ENCODE measurements around the gene STXBP6.

STXBP6 gene

GRCh38 chr14:25052385-25052784, 2.4 kb upstream of the STXBP6 start:
- no peak for DNase-seq (ENCODE audit: low spot score)

DNA sequence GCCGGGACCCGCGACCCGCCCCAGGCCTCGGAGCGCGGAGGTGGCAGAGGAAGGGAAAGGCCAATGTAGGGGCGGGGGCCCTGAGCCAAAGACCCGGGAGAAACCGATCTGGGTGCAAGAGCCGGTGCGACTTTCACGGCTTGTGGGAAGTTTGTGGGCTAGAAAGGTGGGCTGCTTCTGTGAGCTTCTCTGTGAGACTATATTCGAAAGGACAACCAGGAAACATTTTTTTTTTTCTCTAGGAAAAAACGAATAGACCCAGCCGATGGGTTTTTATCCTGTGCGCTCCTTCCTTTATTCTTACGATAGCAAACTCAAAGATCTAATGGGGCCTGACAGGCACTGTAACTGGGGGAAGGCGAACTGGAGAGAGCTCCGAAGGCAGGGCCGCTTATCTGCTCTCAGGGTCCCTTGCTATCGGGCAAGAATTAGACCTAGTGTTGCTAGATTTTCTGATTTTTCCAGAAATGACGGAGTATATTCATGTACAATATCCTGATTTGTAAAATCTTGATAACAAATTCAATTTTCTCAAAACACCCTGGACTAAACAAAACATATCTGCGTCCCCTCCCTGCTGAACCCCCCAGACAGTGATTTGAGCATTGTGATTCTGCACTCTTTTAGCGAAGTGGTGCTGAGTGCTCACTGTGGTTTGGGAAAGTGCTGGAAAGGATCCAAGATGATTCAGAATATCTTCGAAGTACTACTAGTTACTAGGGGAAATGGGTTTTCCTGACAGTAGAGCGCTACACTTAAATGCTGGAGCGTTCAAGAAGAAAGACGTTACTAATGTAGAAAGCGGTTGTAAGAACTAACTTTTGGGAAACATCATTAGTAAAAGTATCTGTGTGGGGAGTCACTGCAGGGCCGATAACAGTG, 563 bp upstream of the STXBP6 start:
- DNase-seq (ENCODE audit: low spot score): peak; percentile 53

GRCh38 chr14:25049093-25049567, 817 bp downstream of the STXBP6 start:
- DNase-seq (ENCODE audit: low spot score): no peak

DNA sequence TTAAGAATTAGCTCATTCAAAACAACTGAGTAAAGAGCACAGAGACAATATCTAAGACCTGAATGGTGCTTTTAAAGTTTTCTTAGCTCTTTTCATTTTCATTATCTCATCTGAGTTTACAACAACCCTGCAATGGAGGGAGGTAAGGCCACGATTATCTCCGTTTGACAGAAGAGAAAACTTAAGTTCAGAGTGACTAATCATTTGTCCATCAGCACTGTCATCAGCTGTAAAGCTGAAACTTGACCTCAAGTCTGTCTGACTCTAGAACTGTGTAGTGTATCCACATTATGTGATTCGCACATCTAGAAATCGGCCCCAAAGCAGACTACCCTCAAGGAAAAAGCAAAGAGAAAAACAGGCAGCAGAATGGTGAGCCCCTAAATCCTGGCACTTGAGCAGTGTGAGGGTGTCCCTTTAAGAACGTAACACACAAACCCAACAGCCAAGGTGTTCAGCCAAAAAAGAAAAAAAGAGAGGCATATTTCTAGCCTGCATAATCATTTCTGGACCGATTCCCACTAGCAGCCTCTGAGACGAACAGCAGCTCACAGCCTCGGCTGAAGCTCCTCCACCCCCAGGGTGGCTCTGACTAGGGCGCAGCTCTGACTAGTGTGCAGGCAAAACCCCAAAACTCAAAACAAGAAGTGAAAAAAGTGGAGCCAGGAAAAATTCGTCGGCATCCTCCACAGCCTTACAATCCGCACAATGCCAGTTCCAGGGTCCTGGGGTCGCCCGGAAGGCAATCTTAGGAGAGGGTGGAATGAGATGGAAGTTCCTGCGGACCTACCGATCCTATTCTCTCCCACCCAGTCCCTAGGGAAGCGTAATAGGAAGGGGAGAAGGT, 1.6 kb downstream of the STXBP6 start:
- DNase-seq (ENCODE audit: low spot score): peak; percentile 80

GRCh38 chr14:25046301-25046943, 3.5 kb downstream of the STXBP6 start:
- no peak for DNase-seq (ENCODE audit: low spot score)

GRCh38 chr14:25044106-25044698, 5.7 kb downstream of the STXBP6 start:
- DNase-seq (ENCODE audit: low spot score): no peak

DNA sequence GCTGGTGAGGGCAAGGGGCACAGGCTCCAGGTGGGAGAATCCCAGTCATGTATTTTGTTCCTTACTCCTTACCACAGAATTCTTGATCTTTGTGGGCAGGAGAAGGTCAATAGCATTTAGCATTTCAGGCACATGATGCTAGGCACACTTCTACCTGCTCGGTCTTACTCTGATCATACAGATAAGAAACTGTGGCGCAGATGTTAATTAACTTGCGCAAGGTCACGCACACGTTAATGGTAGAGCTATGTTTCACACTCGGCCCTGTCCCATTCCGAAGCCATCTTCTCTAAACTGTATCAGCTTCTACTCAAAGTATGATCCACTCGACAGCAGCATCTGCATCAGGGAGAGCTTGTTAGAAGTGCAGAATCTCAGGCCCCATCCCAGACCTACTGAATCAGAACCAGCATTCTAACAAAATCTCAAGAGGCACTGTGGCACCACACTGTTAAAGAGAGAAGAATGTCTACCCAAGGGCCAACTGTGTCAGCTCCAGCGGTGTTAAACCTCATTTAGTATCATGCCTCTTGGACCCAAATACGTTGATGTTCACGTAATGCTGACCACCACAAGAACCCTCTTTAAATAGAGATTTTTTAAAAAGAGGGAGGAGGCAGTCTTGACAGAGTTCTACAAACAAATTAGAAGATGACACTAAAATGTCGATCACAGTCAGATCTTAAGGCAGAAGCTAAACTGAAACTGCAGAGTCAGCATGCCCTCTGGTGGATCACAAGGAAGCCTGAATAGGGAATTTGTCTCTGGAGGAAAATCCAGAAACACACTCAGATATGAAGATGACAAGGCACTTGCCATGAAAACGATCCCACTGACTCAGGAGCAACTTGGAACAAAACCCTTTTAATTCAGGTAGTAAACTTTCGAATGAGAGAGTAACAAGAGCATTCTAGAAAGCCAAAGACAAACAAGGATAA, 7.3 kb downstream of the STXBP6 start:
- peak; percentile 62 for DNase-seq (ENCODE audit: low spot score)

DNA sequence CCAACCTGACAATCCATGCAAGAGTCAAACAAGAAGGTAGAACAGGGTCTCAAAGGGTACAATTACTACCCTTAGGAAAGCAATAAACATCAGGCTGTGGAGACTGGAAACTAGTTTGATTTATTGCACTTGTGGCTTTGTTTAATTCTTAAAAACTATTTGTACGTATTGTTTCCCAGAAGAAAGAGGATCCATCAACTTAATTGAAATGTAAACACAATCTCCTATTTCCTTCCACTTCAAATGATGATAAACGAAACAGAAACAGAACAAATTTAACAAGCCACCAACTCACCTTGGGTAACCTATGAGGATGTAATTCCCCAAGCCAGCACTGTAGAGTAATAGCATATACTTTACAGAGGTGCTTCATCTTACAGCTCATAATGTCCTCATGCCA, 8.0 kb downstream of the STXBP6 start:
- no peak for DNase-seq (ENCODE audit: low spot score)

DNA sequence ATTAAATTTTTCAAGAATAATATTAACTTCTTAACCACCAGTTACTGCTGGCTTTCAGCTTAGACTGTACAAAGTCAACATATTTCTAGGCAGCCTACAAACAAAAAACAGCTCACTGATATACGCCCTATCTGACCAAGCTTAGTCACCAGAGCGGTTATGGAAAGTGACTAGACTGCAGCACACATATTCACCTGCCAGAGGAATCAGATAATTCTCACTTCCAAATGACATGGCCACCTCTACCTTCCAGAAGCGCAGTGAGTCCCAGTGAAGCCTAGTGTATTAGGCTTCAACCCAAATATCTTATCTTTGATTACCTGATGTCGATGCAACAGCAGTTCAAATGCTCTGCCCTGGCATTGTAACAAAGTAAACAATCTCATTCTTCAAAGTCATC, 8.5 kb downstream of the STXBP6 start:
- no peak for DNase-seq (ENCODE audit: low spot score)

GRCh38 chr14:25039933-25040332, 10.0 kb downstream of the STXBP6 start:
- no peak for DNase-seq (ENCODE audit: low spot score)

GRCh38 chr14:25038044-25038668, 11.8 kb downstream of the STXBP6 start:
- no peak for DNase-seq (ENCODE audit: low spot score)

GRCh38 chr14:25037032-25037431, 12.9 kb downstream of the STXBP6 start:
- no peak for DNase-seq (ENCODE audit: low spot score)

DNA sequence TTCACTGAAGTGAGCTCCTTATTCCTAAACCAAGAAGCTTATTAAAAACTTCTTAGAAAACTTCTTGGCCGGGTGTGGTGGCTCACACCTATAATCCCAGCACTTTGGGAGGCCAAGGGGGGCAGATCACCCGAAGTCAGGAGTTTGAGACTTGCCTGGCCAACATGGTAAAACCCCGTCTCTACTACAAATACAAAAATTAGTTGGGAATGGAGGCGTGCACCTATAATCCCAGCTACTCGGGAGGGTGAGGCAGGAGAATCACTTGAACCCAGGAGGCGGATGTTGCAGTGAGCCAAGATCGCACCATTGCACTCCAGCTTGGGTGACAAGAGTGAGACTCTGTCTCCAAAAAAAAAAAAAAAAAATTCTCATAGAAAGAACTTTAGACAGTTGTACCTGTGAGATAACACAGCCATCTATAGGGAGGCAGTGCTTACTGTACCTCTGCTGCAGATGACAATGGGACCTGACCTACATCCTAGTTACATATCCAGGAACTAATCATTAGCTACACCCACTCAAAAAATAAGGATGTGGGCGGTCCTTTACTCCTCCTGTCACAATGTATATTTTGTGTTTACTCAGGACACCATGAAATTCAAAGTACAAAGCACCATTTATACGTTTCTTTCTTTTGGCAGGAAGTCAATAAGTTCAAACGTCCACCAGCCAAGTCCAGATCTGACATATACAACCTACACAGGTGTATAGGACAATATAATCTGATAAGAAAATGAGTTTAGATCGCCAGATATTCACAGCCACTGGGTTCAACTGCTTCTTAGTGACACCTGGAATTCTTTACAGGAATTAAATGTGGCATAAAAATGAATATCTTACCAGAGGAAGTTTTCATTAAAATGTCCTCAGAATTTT, 14.9 kb downstream of the STXBP6 start:
- DNase-seq (ENCODE audit: low spot score): no peak

DNA sequence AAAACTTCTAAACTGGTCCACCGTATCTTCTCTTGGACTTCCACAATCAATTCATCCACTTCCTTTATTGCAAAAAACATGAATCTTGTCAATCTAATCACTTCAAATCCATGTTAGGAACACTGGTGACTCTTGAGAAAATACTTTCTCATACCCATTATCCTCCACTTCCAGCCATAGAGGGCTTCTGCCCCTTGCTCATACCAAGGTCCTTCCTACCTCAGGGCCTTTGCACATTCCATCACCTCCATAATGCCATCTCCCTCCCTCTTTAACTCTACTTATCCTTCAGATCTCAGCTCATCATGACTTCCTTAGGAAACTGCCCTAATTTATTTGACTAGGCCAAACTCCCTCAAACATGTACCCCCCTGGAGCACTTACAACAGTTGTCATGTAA, 16.6 kb downstream of the STXBP6 start:
- DNase-seq (ENCODE audit: low spot score): no peak

DNA sequence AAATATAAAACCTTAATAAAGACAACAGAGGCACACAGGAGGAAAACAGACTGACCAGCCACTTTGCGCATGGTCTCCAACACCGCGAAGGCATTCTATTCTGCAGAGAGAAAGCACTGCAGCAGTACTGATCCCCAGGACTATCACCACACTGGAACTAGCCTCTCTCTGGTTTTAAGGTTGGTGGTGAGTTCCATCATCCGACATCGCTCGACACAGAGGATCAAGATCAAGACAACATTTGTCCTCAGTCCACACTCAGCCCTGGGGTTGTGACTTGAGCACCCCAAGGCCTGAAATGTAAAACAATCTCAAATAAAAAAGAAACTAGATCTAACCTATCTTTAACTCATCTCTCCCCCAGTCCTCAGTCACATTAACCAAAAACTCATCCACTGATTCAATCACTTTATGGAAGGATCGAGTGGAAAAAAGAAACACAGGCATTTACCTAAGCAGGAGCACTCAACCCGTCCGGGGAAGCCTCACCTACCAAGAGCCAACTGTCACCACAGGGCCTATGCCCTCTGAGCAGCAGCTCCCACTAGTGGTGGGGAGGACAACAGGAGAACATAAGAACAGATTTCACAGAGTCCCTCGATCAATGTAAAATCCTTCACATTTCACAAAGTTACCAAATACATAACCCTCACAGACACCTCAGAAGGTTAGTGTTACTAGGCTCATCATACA, 17.7 kb downstream of the STXBP6 start:
- no peak for DNase-seq (ENCODE audit: low spot score)

DNA sequence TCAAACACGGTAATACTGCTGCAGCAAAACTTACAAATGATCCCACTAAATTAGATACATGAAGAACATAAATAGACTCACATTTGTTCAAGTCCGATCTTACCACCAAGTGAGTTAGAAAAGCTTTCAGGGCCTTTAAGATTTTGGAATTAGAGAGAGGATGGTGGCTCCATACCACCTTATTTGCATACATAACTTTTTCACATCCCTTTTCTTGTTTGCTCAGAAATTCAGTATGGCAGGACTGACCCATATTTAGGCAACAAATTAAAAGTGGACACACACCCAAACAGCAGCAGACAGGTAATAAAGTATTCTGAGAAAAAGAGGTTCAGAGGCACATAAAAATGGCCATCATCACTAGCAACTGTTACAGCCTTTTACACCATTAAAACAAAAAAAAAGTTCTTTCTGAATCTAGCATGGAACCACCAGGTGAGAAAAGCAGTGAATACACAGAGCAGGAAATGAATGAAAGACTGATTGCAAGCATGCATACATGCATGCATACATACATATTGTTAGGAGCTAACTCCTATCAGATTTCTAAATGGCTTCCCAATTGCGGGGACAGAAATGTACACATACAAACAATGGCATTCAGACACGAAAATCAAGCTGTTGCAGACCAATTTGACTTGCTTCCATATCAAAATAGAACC, 23.3 kb downstream of the STXBP6 start:
- no peak for DNase-seq (ENCODE audit: low spot score)

GRCh38 chr14:25019892-25020291, 30.1 kb downstream of the STXBP6 start:
- DNase-seq (ENCODE audit: low spot score): no peak

GRCh38 chr14:25017562-25017961, 32.4 kb downstream of the STXBP6 start:
- no peak for DNase-seq (ENCODE audit: low spot score)

All from AG08395 (cell line).